GM18508 (cell line): ENCODE measurements around the gene RAP1GDS1.
A peak's percentile ranks its signal among the peaks of the same experiment; 100 is the strongest.
"Not testable (repeated sequence)": the region's sequence is repeated elsewhere in the genome, so short reads cannot be mapped to it uniquely, and the experiment has no call there.

ENCODE experiments used
- ATAC-seq: cut with Tn5 transposase; IDR thresholded peaks from one replicate; pipeline ENCODE4 v1.9.1; 2021; ENCODE audit warnings: moderate number of reproducible peaks; ENCODE audit not compliant: insufficient read depth, unreplicated experiment

The RAP1GDS1 gene

DNA sequence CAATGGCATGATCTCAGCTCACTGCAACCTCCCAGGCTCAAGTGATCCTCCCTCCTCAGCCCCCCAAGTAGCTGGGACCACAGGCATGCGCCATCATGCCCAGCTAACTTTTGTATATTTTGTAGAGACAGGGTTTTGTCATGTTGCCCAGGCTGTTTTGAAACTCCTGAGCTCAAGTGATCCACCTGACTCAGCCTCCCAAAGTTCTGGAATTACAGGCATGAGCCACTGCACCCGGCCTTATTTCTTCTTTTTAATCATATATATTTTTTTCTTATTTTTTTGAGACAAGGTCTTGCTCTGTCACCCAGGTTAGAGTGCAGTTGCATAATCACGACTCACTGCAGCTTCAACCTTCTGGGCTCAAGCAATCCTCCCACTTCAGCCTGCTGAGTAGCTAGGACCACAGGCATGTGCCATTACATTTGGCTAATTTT, 213.2 kb downstream of the RAP1GDS1 start:
- ATAC-seq = no peak

DNA sequence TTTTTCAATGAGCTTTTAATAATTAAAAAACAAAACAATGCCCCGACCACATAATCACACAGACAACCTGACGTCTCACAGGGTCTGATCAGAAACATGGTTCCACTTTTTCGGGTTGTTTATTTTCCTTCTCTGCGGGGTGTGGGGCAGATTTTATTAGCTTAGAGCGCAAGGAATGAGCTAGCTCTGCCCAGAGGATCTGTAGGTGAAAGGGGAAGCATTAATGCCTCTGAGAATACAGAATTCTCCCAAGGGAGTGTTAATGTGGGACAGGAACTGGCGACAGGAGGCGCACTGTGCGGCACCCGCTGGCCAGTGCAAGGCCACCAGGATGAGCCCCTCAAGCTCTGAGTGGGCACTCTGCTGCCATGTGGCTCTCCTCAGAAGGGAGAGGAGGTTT, 215.7 kb downstream of the RAP1GDS1 start:
- ATAC-seq = no peak

DNA sequence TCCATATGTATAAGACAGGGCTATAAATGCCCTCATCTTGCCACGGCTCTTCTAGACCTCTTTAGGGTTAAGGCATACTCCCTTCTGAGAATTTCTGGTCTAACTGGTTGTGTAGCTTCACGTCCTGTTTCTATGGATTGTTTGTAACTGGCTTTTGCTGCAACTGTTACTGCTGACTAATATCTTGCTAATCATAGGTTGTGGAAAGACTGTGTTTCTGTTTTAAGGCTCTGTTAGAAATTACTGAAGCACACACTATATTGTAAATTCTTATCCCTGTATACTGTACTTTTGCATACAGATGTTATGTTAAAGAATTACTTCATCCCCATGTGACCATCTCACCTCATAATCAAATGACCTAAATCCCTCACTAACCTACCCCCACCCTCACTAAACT, 218.4 kb downstream of the RAP1GDS1 start:
- ATAC-seq = not testable (repeated sequence)

DNA sequence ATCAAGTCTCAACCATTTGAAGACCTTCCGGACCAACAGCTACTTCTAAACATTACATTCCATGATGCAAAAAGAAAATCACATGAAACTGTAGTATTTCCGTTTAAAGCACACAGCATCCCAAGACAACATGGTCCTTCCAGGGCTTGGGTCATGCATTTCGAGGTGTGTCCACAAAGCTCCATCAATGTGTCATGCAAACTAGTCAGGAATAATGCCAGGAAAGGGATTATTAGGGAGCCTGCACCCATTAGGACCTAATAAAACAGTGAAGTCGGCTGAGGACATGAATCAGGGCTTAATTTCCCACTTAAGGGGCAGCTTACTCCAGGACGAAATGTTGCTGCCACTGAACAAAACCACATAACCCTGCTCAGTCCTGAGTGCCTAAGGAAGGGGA, 219.4 kb downstream of the RAP1GDS1 start:
- no peak for ATAC-seq

DNA sequence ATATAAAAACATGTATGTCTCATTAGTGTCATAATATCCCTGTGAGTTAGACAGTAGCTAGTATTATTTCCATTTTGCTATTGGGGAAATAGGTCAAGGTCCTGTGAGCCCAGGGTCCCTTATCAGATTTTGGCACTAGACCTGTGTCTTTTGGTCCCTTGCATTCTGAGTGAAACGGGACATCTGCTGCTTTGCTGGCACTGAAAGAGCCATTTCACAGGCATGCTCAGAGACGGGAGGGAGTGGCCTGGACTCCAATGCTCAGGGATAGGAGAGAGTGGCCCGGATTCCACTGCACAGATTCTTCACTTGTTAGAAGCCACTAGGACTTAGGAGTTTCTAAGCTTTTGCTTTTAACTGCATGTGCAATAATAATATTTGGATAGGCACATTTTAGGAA, 220.0 kb downstream of the RAP1GDS1 start:
- no peak for ATAC-seq

DNA sequence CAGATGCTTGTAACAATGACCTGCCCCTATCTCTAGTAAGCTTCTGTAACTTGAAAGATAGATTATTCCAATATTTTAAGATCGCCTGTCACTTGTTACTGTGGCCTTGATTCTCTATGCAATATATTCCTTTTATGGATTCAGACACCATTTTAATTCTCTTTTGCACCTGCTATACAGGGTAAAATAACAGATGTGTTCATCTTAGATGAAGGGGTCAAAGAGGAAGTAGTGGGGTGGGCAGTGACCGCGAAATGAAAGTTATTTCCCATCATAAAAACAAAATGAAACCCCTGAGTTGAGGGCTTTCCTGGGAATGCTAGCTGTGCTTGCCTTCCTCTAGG, 221.3 kb downstream of the RAP1GDS1 start:
- peak; percentile 21 for ATAC-seq

DNA sequence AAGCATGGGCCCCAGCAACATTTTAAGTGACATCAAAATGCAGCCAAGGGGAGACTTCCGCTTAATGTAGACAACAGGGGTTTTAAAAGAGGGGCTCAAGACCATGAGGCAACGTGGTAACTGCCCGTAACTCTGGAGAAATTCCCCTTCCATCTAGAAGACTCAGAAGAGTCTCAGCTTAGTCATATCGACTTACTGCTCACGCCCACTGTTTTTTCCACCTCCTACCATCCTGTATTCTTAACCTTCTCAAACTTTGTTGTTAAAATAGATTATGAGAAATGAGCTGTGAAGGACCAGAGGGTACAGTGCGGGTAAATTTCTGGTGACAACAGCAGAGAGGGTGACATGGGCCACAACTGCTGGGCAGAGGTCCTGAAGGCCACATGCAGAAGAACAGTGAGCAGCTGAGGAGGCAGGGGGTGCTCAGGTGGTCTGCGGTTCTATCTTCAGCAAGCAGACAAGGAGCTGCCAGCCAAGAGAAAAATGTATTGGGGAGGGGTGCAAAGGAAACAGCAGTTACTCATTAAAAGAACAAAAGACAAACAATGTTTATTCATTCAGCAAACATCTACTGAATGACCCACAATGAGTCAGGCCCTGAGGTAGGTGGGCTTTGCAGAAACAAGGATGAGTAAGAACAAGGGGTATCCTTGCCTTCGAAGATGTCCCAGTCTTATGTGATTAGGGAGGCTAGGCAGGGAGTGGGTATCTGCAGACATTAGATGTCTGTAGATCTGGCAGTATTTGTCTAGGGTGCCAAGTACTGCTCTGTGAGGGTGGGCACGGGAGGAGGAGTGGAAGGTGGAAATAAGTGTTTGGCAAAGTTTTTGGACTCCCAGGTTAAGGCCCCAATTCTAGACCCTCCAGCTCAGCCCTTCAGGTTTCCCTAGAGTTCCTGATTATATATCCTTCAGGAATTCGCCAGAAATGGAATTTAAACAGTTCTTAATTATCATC, 221.9 kb downstream of the RAP1GDS1 start:
- ATAC-seq = peak; percentile 97

DNA sequence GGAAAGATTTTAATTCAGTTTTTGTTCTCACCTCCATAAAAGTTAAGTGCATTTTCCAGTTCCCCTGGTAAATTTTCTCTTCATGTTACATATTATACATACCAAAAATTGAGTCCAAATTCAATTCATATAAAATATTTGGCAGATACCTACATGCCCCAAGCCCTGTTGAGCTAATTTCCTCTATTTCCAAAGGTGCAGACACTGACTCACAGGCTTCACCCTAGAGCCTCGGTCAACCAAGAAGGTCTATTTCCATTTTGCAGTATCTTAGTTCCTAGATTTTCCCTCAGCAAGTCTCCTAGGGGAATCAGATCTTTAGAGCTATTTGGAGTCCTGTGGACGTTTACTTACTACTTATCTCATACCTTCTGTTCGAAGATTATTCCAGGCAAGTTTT, 222.8 kb downstream of the RAP1GDS1 start:
- no peak for ATAC-seq

DNA sequence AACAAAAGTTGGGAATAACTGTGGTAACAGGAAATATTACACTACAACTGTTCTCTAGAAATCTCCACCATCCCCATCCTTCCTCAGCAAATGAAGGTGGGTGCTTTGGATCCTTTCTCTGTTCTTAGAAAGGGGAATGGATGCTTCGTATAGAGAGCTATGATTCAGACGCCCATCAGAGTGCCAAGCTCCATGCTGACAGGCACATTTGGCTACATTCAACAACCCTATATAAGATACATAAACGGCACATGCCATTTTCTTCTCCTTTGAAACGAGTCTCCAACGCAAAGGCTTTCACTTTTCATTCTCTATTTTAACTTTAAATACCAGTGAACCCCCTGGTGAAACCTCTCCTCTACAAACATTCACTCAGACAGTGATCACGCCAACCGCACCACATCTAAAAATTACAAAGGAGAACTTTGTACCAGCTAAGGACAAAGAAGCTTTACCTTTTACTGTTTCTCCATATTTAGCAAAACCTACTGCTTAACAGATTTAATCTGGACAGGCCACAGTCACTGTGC, 224.7 kb downstream of the RAP1GDS1 start:
- ATAC-seq = no peak

DNA sequence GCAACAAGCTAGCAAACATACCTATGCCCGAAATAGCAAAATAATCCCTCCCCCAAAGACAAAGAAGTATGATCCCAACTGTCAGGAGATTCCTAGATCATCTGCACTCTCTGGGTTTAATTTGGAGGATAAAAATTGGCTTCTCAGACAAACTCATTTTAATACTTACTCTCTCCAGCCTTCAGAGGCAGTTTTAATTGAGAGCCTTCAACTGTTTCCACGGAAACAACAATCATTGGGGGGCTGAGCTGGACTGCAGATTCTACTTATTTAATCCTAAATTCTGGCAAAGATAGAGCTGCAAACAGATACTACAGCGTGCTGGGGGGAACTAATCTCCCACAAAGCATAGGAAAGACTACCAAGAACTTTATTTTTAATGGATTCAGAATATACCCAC, 229.1 kb downstream of the RAP1GDS1 start:
- no peak for ATAC-seq

DNA sequence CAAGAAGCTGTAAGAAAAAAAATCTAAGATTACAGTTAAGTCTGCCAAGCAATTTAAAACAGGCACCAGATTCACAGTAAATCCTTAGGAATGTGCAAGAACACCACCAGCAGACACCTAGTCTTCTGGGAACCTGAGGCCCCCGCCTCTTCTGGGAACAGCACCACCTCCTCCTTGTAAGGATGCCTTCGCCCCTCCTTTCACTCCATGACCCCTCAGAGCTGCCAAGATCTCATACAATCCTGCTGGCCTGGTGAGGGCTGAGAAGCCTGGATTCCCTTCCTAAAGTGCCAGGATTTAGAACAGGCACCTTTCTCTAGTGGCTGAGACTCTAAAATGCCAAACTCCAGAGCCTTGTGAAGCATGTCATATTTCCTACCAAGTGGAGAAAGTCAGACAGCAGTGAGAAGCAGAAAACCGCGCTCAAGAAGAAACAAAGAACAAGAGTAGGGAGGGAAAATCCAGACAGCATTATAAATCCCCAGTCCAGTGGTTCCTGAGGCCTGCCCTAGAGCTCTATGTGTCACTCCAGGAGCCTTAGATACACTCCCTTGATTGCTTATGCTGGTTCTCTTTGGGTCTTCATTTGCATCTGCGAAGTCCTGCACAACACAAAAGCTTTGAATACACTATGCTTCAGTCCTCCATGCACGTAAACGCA, 230.8 kb downstream of the RAP1GDS1 start:
- ATAC-seq = no peak

DNA sequence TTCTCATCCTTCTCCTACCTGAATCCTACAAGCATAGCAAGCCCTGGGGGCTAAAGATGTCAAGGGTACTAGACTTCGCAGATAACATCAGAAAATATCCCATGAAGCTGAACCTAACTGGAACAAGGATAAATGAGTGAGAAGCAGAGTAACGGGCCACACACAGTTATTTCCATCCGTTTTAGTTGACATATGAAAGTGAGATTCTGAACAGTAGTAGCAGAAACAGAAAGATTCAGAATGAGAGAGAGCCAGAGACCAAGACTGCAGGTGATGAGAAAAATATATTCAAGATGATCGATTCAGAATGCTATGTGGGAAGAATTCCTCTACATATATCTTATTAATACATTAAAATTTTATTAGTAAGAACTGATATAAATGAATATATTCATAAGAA, 232.1 kb downstream of the RAP1GDS1 start:
- ATAC-seq = peak; percentile 82
